NT2/D1 (cell line): Measurements from ENCODE around the gene BPI.

ENCODE experiments used
- DNase-seq: peaks from one replicate; pipeline ENCODE4 v3.0.0-alpha.2; 2011; ENCODE audit warnings: low read depth, low spot score
- H3K27me3 ChIP-seq: 2 replicates; pipeline ENCODE4 v1.6.0; 2011; ENCODE audit warnings: mild to moderate bottlenecking; ENCODE audit not compliant: insufficient read length, insufficient read depth
- H3K36me3 ChIP-seq: 2 replicates; pipeline ENCODE4 v1.6.1; 2011; ENCODE audit warnings: mild to moderate bottlenecking, low read length, mixed read lengths; ENCODE audit not compliant: insufficient read depth, insufficient read length
- H3K4me1 ChIP-seq: 2 replicates; pipeline ENCODE4 v1.5.1; 2011; ENCODE audit not compliant: insufficient read depth, insufficient read length
- H3K4me3 ChIP-seq: 2 replicates; pipeline ENCODE4 v1.5.1; 2011; ENCODE audit warnings: low read depth; ENCODE audit not compliant: insufficient read length
- H3K9ac ChIP-seq: 2 replicates; pipeline ENCODE4 v1.6.0; 2011; ENCODE audit warnings: low read depth; ENCODE audit not compliant: insufficient read length
- H3K9me3 ChIP-seq: 2 replicates; pipeline ENCODE4 v1.5.1; 2011; ENCODE audit warnings: mild to moderate bottlenecking, low read length; ENCODE audit not compliant: insufficient read depth
- SUZ12 ChIP-seq: IDR thresholded peaks from 2 replicates; pipeline ENCODE4 v1.6.1; 2011; ENCODE audit not compliant: insufficient read length, insufficient read depth; ENCODE audit errors: extremely low read depth
- YY1 ChIP-seq: IDR thresholded peaks from 2 replicates; pipeline ENCODE4 v1.6.1; 2011; ENCODE audit not compliant: insufficient read length, insufficient read depth
- ZNF274 ChIP-seq: IDR thresholded peaks from 2 replicates; pipeline ENCODE4 v1.6.1; 2011; ENCODE audit warnings: mild to moderate bottlenecking, low read depth, low read length

BPI gene

DNA sequence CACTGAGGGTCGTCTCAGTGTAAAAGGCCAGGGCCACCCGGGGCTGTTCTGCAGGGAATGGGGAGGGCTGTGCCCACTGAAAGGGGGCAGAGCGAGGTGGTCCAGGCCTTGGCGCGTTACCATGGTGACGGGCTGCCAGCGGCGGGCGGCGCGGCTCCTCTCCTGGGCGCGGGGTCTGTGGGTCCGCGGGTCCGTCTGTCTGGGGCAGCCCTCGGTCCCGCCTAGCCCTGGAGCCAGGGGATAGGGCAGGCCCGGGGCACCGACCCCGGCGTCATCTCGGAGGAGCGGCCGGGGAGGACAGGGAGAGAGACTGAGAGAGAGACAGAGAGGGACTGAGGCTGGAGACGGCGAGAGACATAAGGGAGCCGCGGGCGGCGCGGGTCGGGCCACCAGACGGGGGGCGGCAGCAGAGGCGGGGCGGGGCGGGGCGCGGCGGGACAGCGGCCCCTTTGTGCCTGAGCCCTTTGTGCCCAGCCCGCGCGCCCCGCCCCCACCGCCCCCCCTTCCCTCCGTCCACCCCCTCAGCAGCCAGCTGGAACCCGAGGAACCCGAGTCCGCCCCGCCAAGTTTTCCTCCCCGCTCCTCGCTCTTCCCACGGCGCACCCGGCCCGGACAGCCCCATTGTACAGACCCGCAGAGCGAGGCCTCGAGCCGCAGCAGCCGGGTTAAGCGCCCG lies 43.4 kb upstream of the BPI start, which contains the start of gene KIAA1755:
TSS of gene KIAA1755 (minus strand) at position 358 of the 676 bp plus-strand sequence. CDS start at position 123, 235 bp downstream.
- peak within 1 kb of the TSS; percentile 71 for H3K9ac ChIP-seq
- no peaks in the 10 kb centered on the region for H3K9me3 ChIP-seq
- H3K4me1 ChIP-seq = peaks cover 7% of the 10 kb centered on the region
- no peaks in the 10 kb centered on the region for H3K36me3 ChIP-seq
- no peak for DNase-seq
- H3K27me3 ChIP-seq = peaks cover 25% of the 10 kb centered on the region
- TF ChIP-seq YY1 = no peak
- TF ChIP-seq ZNF274 = no peak
- H3K4me3 ChIP-seq = peak within 1 kb of the TSS; percentile 52

DNA sequence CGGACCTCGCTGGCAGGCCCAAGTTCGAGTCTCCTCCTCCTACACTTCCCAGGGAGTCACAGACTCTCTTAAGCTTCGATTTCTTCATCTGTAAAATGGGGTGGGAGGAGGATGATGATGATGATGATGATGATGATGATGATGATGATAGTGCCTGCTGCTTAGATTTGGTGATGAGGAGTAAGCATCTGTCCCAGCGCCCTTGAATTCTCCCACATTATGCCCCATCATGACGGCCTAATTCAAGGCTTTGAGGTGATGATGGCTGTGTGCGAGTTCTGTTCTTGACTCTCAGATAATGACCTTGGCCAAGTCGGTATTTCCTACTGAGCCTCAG lies 42.9 kb upstream of the BPI start:
- no peaks in the 10 kb centered on the region for H3K9me3 ChIP-seq
- no peak for DNase-seq
- no peak for TF ChIP-seq YY1
- no peak for TF ChIP-seq SUZ12
- no peak for TF ChIP-seq ZNF274
- H3K9ac ChIP-seq = no peak overlapping the region
- H3K36me3 ChIP-seq = no peaks in the 10 kb centered on the region
- peak overlapping the region; percentile 15 for H3K4me3 ChIP-seq
- peaks cover 7% of the 10 kb centered on the region for H3K4me1 ChIP-seq
- H3K27me3 ChIP-seq = peaks cover 25% of the 10 kb centered on the region

DNA sequence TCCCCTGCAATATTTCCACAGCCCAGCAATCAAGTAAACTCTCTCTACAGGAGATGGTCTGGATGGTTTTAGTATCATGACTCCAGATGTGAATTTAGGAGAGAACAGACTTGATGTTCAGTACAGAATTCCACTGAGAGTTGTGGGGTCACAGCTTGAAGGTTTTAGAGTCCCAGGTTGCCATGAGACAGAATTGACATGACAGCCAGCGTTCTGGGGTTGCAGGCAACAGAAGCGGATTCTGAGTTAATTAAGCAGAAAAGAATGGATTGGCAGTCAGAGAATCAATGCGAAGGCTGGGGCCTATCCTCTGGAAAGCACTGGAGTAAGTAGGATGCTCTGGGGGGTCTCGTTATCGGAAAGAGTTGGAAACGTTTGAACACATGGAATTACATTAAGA lies 41.0 kb upstream of the BPI start:
- TF ChIP-seq ZNF274 (no peak), SUZ12 (no peak), YY1 (no peak)

DNA sequence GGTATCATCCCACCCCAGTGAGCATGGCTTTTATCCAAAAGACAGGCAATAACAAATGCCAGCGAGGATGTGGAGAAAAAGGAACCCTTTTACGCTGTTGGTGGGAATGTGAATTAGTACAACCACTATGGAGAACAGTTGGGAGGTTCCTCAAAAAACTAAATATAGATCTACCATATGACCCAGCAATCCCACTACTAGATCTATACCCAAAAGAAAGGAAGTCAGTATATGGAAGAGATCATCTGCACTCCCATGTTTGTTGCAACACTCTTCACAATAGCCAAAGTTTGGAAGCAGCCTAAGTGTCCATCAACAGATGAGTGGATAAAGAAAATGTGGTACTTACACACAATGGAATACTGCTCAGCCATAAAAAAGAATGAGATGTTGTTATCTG lies 37.5 kb upstream of the BPI start:
- H3K4me3 ChIP-seq = no peak overlapping the region
- no peaks in the 10 kb centered on the region for H3K9me3 ChIP-seq
- peaks cover 1% of the 10 kb centered on the region for H3K4me1 ChIP-seq
- H3K9ac ChIP-seq = no peak overlapping the region
- no peak for DNase-seq
- H3K36me3 ChIP-seq = no peaks in the 10 kb centered on the region
- no peak for TF ChIP-seq SUZ12
- no peak for TF ChIP-seq ZNF274
- no peak for TF ChIP-seq YY1
- no peaks in the 10 kb centered on the region for H3K27me3 ChIP-seq

More for the DNA sequence above, 41.0 kb upstream of the BPI start:
- Histone ChIP-seq H3K4me1 (peaks cover 7% of the 10 kb centered on the region), H3K9ac (no peak overlapping the region), H3K4me3 (no peak overlapping the region), H3K36me3 (no peaks in the 10 kb centered on the region), H3K9me3 (no peaks in the 10 kb centered on the region), H3K27me3 (peaks cover 25% of the 10 kb centered on the region)
- no peak for DNase-seq

DNA sequence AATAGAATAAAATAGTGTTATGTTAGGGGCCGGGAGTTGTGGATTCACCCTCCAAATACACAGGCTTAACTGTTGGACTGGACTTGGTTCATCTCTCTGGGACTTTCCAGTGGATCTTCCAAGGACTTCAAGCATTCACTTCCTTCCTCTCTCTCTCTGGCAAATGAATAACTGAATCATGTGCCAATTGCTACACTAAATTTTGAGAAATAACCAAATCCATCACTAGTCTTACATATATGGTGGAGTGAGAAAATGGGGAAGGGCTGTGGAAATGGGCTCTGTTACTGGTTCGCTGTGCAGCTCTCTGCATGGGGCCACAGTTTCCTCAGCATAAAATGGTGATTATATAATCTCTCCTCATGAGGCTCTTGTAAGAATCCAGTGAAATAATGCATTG lies 36.7 kb upstream of the BPI start:
- H3K9ac ChIP-seq = no peak overlapping the region
- H3K4me3 ChIP-seq = no peak overlapping the region
- DNase-seq = no peak
- H3K9me3 ChIP-seq = no peaks in the 10 kb centered on the region
- H3K27me3 ChIP-seq = no peaks in the 10 kb centered on the region
- H3K36me3 ChIP-seq = no peaks in the 10 kb centered on the region
- peaks cover 2% of the 10 kb centered on the region for H3K4me1 ChIP-seq
- TF ChIP-seq SUZ12 = no peak

DNA sequence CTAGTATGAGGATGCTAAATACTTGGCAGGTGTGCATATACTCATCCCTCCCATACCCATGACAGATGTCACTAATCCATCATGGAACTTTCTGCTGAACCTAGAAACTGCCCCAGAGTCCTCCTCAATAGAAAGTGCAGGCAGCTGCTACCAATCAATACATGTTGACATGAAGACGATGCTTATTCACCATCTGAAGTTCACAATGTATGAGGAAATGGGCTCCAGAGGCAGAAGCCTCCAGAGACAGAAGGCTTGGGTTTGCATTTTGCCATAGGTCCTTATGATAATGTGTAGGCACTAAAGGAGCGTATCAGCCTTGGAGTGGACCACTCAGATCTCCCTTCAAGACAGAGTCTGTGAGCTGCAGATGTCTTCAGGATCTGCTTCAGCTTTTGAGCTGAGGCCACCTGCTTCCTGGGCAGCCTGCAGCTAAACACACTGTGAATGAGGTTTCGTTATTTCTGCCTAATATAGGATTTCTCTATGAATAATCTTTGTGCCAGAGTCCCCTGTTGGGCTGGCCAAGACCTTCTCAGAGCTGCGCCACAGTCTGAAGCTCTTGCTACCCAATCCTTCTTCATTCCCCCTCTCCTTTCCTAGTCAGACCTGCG lies 35.9 kb upstream of the BPI start:
- no peaks in the 10 kb centered on the region for H3K27me3 ChIP-seq
- no peak for DNase-seq

DNA sequence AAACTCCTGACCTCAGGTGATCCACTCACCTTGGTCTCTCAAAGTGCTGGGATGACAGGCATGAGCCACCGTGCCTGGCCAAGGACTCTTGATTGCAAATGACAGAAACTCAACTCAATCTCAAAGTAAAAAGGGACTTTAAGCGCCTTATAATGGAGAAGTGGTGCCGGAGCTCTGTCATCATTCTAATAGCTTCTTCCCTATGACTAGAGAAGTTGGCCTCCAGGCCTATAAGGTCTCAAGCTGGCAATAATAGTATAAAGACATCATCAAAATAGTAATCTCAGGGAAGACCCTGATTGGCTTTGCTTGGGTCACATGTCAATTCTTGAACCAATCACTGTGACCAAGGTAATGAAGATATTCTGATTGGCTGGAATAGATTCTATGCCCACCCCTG lies 34.9 kb upstream of the BPI start:
- H3K9me3 ChIP-seq = no peaks in the 10 kb centered on the region
- no peak overlapping the region for H3K4me3 ChIP-seq
- no peaks in the 10 kb centered on the region for H3K27me3 ChIP-seq
- peaks cover 2% of the 10 kb centered on the region for H3K4me1 ChIP-seq
- H3K9ac ChIP-seq = no peak overlapping the region
- DNase-seq = no peak
- no peak for TF ChIP-seq SUZ12
- no peak for TF ChIP-seq ZNF274
- no peak for TF ChIP-seq YY1
- H3K36me3 ChIP-seq = no peaks in the 10 kb centered on the region

More for the DNA sequence above, 35.9 kb upstream of the BPI start:
- Histone ChIP-seq H3K36me3 (no peaks in the 10 kb centered on the region), H3K4me3 (no peak overlapping the region), H3K9me3 (no peaks in the 10 kb centered on the region), H3K4me1 (peaks cover 2% of the 10 kb centered on the region), H3K9ac (no peak overlapping the region)
- TF ChIP-seq ZNF274 (no peak), YY1 (no peak), SUZ12 (no peak)

DNA sequence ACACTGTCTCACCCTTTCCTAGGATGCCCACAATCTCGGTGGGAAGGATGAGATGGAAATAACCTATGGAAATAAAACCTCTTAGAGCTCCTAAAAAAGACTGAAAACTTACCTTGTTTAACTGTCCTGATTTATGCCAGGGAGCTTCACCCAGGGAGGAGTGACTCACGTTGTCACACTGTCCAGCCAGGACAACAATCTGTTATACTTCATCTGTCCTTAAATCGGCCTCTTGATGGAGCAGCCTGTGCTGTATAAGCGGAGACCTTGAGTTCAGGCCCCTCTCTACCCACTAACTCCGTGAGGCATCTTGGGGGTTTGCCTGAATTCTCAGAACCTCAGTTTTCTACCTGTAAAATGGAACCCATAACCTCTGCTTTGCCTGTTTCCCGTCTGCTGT lies 34.2 kb upstream of the BPI start:
- no peak for DNase-seq
- no peak overlapping the region for H3K4me3 ChIP-seq
- H3K9me3 ChIP-seq = 0 out of 2 replicates have a peak, but pooled peaks cover 3% of the 10 kb centered on the region
- no peak overlapping the region for H3K9ac ChIP-seq
- H3K4me1 ChIP-seq = peaks cover 2% of the 10 kb centered on the region
- H3K27me3 ChIP-seq = no peaks in the 10 kb centered on the region
- H3K36me3 ChIP-seq = no peaks in the 10 kb centered on the region
- TF ChIP-seq ZNF274 (no peak), SUZ12 (no peak), YY1 (no peak)
